CD4-positive, alpha-beta memory T cell (primary cell): ENCODE measurements around the gene AFAP1. TPM values are rescaled to one million over a fixed set of nuclear protein-coding genes. Genes with fewer than 3 reads are reported as not detected.

Experiments
- CTCF ChIA-PET: fragments of 350-600 bp; sonication (Branson Sonifier 250); formaldehyde crosslinking; loops from one replicate; lab custom pipeline; 2021; ENCODE audit warnings: inconsistent platforms; ENCODE audit not compliant: partially characterized antibody; lab: Charles Lee
- POLR2A ChIA-PET: fragments of 350-600 bp; sonication (Branson Sonifier 250); formaldehyde crosslinking; loops from one replicate; lab custom pipeline; 2021; ENCODE audit not compliant: partially characterized antibody; lab: Charles Lee
- DNase-seq, 5 donors: peaks; one replicate each; pipeline versions ENCODE4 v3.0.0 to v3.0.0-alpha.2; 2020 to 2022; ENCODE audit warnings: mixed read lengths in 1 of 5
- H3K27ac ChIP-seq: one replicate; pipeline ENCODE4 v1.7.0; 2013; ENCODE audit warnings: low read depth, low read length
- H3K27me3 ChIP-seq: 2 replicates; pipeline ENCODE4 v1.7.0; 2013; ENCODE audit warnings: mild to moderate bottlenecking, low read length, moderate library complexity; ENCODE audit not compliant: insufficient read depth
- H3K36me3 ChIP-seq: 2 replicates; pipeline ENCODE4 v1.7.0; 2013; ENCODE audit warnings: mild to moderate bottlenecking, low read length, moderate library complexity; ENCODE audit not compliant: insufficient read depth
- H3K4me1 ChIP-seq: 2 replicates; pipeline ENCODE4 v1.7.0; 2013; ENCODE audit warnings: mild to moderate bottlenecking, low read length, moderate library complexity; ENCODE audit not compliant: insufficient read depth
- H3K4me3 ChIP-seq, 2 donors: one replicate each; pipeline ENCODE4 v1.7.0; 2013; ENCODE audit warnings: low read length in 2 of 2, mild to moderate bottlenecking in 1 of 2
- H3K9me3 ChIP-seq, 2 donors: one replicate each; pipeline ENCODE4 v1.7.0; 2013; ENCODE audit warnings: low read length in 2 of 2, control low read depth in 1 of 2; ENCODE audit not compliant: control insufficient read depth in 1 of 2
- H3K27ac Mint-ChIP-seq, 7 donors: one replicate each; pipeline ENCODE4 v1.8.0; 2020 to 2021; ENCODE audit warnings: mixed read lengths in 7 of 7, mild to moderate bottlenecking in 6 of 7, inconsistent platforms in 3 of 7, moderate library complexity in 3 of 7
- H3K27me3 Mint-ChIP-seq, 2 donors: one replicate each; pipeline ENCODE4 v1.8.0; 2020 to 2021; ENCODE audit warnings: mixed read lengths in 2 of 2
- H3K36me3 Mint-ChIP-seq, 2 donors: one replicate each; pipeline ENCODE4 v1.8.0; 2020 to 2021; ENCODE audit warnings: mixed read lengths in 2 of 2, inconsistent platforms in 1 of 2, mild to moderate bottlenecking in 1 of 2
- H3K4me1 Mint-ChIP-seq, 4 donors: one replicate each; pipeline ENCODE4 v1.8.0; 2020 to 2021; ENCODE audit warnings: mixed read lengths in 4 of 4, mild to moderate bottlenecking in 1 of 4
- H3K4me3 Mint-ChIP-seq, 8 donors: one replicate each; pipeline ENCODE4 v1.8.0; 2020 to 2021; ENCODE audit warnings: mixed read lengths in 8 of 8, mild to moderate bottlenecking in 7 of 8, moderate library complexity in 6 of 8, inconsistent platforms in 3 of 8
- H3K9me3 Mint-ChIP-seq, 8 donors: one replicate each; pipeline ENCODE4 v1.8.0; 2020 to 2021; ENCODE audit warnings: mixed read lengths in 8 of 8, mild to moderate bottlenecking in 5 of 8, inconsistent platforms in 3 of 8, moderate library complexity in 1 of 8
- intact Hi-C: fragments of 100-400 bp; cut with micrococcal nuclease; formaldehyde crosslinking; loops from one replicate; pipeline ENCODE4 v1.15.1; 2023
- polyA plus RNA-seq, 2 donors: library from polyadenylated mRNA; unstranded; fragments of 300-500 nt; fragmentation: Illumina TruSeq; gene quantifications; one replicate each; pipeline ENCODE4 v1.2.3, GENCODE V29; 2021
- total RNA-seq, 2 experiments: library from RNA; stranded (reverse); gene quantifications; one replicate each; pipeline ENCODE4 v1.2.3, GENCODE V29; 2021

Gene AFAP1
- total and polyA plus RNA-seq, 4 experiments from 2014 or later = 0.95 to 21.8 (median 12.6) TPM

GRCh38 chr4:7777871-7778509 is 161.7 kb downstream of the AFAP1 start:
- H3K27me3 Mint-ChIP-seq = no peaks in the 10 kb centered on the region
- H3K4me1 Mint-ChIP-seq = peaks cover 30 to 65% (median 50%) of the 10 kb centered on the region in 4 donors
- ChIA-PET POLR2A (no interaction called here), CTCF (no interaction called here)
- peaks cover 47 to 60% of the 10 kb centered on the region in 2 donors for H3K36me3 Mint-ChIP-seq
- Histone ChIP-seq H3K36me3 (no peaks in the 10 kb centered on the region), H3K27ac (no peak overlapping the region), H3K4me1 (peaks cover 25% of the 10 kb centered on the region), H3K27me3 (no peaks in the 10 kb centered on the region), H3K9me3 (no peaks in the 10 kb centered on the region), H3K4me3 (no peak overlapping the region)
- DNase-seq = no peak
- no peaks in the 10 kb centered on the region for H3K9me3 Mint-ChIP-seq
- intact Hi-C loops = no loop called here
- H3K4me3 Mint-ChIP-seq = no peak overlapping the region
- peak overlapping the region in 4 of 7 donors; percentile 21 to 72 (median 53) for H3K27ac Mint-ChIP-seq

- no peak for DNase-seq
- H3K27ac Mint-ChIP-seq = no peak overlapping the region
- no peak overlapping the region for H3K4me3 ChIP-seq
Measured at GRCh38 chr4:7777017-7777710, 162.5 kb downstream of the AFAP1 start.

GRCh38 chr4:7775396-7775795 is 164.3 kb downstream of the AFAP1 start:
- Mint-ChIP-seq H3K27ac (no peak overlapping the region), H3K36me3 (peaks cover 64 to 71% of the 10 kb centered on the region in 2 donors), H3K27me3 (no peaks in the 10 kb centered on the region), H3K9me3 (no peaks in the 10 kb centered on the region), H3K4me3 (no peak overlapping the region), H3K4me1 (peaks cover 26 to 66% (median 44%) of the 10 kb centered on the region in 4 donors)
- H3K4me1 ChIP-seq = peaks cover 19% of the 10 kb centered on the region
- no peak overlapping the region for H3K4me3 ChIP-seq
- H3K36me3 ChIP-seq = peaks cover 4% of the 10 kb centered on the region
- no peak for DNase-seq
- ChIA-PET CTCF (no interaction called here), POLR2A (no interaction called here)
- no peaks in the 10 kb centered on the region for H3K9me3 ChIP-seq
- H3K27ac ChIP-seq = no peak overlapping the region
- no peaks in the 10 kb centered on the region for H3K27me3 ChIP-seq
- intact Hi-C loops = no loop called here

More at GRCh38 chr4:7777017-7777710, 162.5 kb downstream of the AFAP1 start:
- no peaks in the 10 kb centered on the region for H3K27me3 ChIP-seq
- Mint-ChIP-seq H3K4me3 (no peak overlapping the region), H3K36me3 (peaks cover 53 to 62% of the 10 kb centered on the region in 2 donors), H3K27me3 (no peaks in the 10 kb centered on the region), H3K4me1 (peaks cover 28 to 65% (median 45%) of the 10 kb centered on the region in 4 donors), H3K9me3 (no peaks in the 10 kb centered on the region)
- ChIA-PET CTCF (no interaction called here), POLR2A (no interaction called here)
- H3K36me3 ChIP-seq = peaks cover 4% of the 10 kb centered on the region
- intact Hi-C loops = no loop called here
- no peak overlapping the region for H3K27ac ChIP-seq
- H3K9me3 ChIP-seq = no peaks in the 10 kb centered on the region
- H3K4me1 ChIP-seq = peaks cover 17% of the 10 kb centered on the region

GRCh38 chr4:7774301-7775294 is 165.1 kb downstream of the AFAP1 start:
- no peak overlapping the region for H3K27ac ChIP-seq
- ChIA-PET POLR2A (no interaction called here), CTCF (no interaction called here)
- no peaks in the 10 kb centered on the region for H3K9me3 Mint-ChIP-seq
- H3K4me3 Mint-ChIP-seq = no peak overlapping the region
- no peaks in the 10 kb centered on the region for H3K27me3 ChIP-seq
- H3K27me3 Mint-ChIP-seq = no peaks in the 10 kb centered on the region
- peaks cover 29 to 70% (median 48%) of the 10 kb centered on the region in 4 donors for H3K4me1 Mint-ChIP-seq
- H3K36me3 Mint-ChIP-seq = peaks cover 64 to 76% of the 10 kb centered on the region in 2 donors
- peaks cover 4% of the 10 kb centered on the region for H3K36me3 ChIP-seq
- H3K27ac Mint-ChIP-seq = no peak overlapping the region
- no peaks in the 10 kb centered on the region for H3K9me3 ChIP-seq
- peaks cover 22% of the 10 kb centered on the region for H3K4me1 ChIP-seq
- no peak for DNase-seq
- no peak overlapping the region for H3K4me3 ChIP-seq
- intact Hi-C loops = no loop called here

- POLR2A ChIA-PET = no interaction called here
- no peak overlapping the region for H3K4me3 Mint-ChIP-seq
- DNase-seq = no peak
- H3K9me3 ChIP-seq = no peaks in the 10 kb centered on the region
- no peaks in the 10 kb centered on the region for H3K9me3 Mint-ChIP-seq
- peaks cover 59 to 74% of the 10 kb centered on the region in 2 donors for H3K36me3 Mint-ChIP-seq
- no peaks in the 10 kb centered on the region for H3K27me3 ChIP-seq
- H3K27ac ChIP-seq = no peak overlapping the region
- no peaks in the 10 kb centered on the region for H3K27me3 Mint-ChIP-seq
- intact Hi-C loops = no loop called here
- H3K36me3 ChIP-seq = peaks cover 4% of the 10 kb centered on the region
- peaks cover 22% of the 10 kb centered on the region for H3K4me1 ChIP-seq
- H3K27ac Mint-ChIP-seq = peak overlapping the region in 4 of 7 donors; percentile 15 to 59 (median 39)
- H3K4me3 ChIP-seq = no peak overlapping the region
- peaks cover 22 to 61% (median 45%) of the 10 kb centered on the region in 4 donors for H3K4me1 Mint-ChIP-seq
- CTCF ChIA-PET = interaction anchor here (1.2 kb wide), 1 partner anchor 28 kb away, joined by 4 read pairs; no protein-coding TSS in a partner anchor
Measured at GRCh38 chr4:7773401-7774180, 166.1 kb downstream of the AFAP1 start.

GRCh38 chr4:7772711-7773385 is 166.8 kb downstream of the AFAP1 start:
- Histone ChIP-seq H3K4me1 (peaks cover 22% of the 10 kb centered on the region), H3K9me3 (no peaks in the 10 kb centered on the region), H3K27me3 (no peaks in the 10 kb centered on the region), H3K36me3 (peaks cover 4% of the 10 kb centered on the region), H3K27ac (no peak overlapping the region), H3K4me3 (no peak overlapping the region)
- POLR2A ChIA-PET = no interaction called here
- intact Hi-C loops = no loop called here
- Mint-ChIP-seq H3K4me3 (no peak overlapping the region), H3K4me1 (peaks cover 22 to 54% (median 39%) of the 10 kb centered on the region in 4 donors), H3K27me3 (no peaks in the 10 kb centered on the region), H3K36me3 (peaks cover 54 to 69% of the 10 kb centered on the region in 2 donors), H3K9me3 (no peaks in the 10 kb centered on the region), H3K27ac (peak overlapping the region in 5 of 7 donors; percentile 15 to 80 (median 58))
- no peak for DNase-seq
- CTCF ChIA-PET = interaction anchor here (1.2 kb wide), 1 partner anchor 29 kb away, joined by 4 read pairs; no protein-coding TSS in a partner anchor
